ENCODE results near the gene CPA5. TPM values are rescaled to one million over a fixed set of nuclear protein-coding genes. Genes with fewer than 3 reads are reported as not detected.

The CPA5 gene
- total and polyA plus RNA-seq, 9 of the 15 experiments (the other 6 are each of a cell fraction or from before 2014, with no cell fraction given): 0.13 to 2.4 (median 0.91) TPM

DNA sequence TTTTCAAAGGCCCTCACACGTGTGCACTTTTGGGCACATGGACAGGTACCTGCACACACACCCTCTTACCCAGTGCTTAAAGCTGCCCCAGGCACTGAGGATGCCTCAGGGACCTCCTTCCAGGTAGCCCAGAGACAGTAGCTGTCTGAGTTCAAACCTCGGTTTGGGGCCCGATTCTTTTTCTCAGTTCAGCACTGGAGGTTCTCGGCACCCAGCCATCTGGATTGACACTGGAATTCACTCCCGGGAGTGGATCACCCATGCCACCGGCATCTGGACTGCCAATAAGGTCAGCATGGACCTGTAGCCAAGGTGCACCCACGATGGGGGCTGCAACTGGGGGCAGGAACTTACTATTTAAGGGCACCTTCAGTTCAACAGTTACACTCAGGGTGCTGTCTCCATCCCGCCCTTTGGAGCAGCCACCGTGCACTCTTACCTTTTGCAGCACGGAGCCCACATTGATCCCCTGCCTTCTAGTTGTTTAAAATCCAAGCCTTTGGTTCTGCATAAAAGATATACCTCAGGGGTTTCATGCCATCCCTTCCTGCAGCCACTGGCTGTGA, 17.7 kb downstream of the CPA5 start (continued):
- TF ChIP-seq ZBTB49 (CRISPR knock-in tag; IDR thresholded peaks at IDR 0.05; ENCODE audit: borderline replicate concordance): no peak
- TF ChIP-seq SMARCA5 (IDR thresholded peaks at IDR 0.05): no peak
- no peak for TF ChIP-seq NCOR1 (IDR thresholded peaks at IDR 0.05)
- no peak for TF ChIP-seq PHB (CRISPR knock-in tag; IDR thresholded peaks at IDR 0.05)
- TF ChIP-seq ZBTB34 (CRISPR knock-in tag; IDR thresholded peaks at IDR 0.05): no peak
- TF ChIP-seq, protein P1, sequence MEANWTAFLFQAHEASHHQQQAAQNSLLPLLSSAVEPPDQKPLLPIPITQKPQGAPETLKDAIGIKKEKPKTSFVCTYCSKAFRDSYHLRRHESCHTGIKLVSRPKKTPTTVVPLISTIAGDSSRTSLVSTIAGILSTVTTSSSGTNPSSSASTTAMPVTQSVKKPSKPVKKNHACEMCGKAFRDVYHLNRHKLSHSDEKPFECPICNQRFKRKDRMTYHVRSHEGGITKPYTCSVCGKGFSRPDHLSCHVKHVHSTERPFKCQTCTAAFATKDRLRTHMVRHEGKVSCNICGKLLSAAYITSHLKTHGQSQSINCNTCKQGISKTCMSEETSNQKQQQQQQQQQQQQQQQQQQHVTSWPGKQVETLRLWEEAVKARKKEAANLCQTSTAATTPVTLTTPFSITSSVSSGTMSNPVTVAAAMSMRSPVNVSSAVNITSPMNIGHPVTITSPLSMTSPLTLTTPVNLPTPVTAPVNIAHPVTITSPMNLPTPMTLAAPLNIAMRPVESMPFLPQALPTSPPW (CRISPR knock-in tag; IDR thresholded peaks at IDR 0.05): no peak
- TF ChIP-seq KAT7 (CRISPR knock-in tag; IDR thresholded peaks at IDR 0.05; ENCODE audit: borderline replicate concordance): no peak
- TF ChIP-seq, protein P2, sequence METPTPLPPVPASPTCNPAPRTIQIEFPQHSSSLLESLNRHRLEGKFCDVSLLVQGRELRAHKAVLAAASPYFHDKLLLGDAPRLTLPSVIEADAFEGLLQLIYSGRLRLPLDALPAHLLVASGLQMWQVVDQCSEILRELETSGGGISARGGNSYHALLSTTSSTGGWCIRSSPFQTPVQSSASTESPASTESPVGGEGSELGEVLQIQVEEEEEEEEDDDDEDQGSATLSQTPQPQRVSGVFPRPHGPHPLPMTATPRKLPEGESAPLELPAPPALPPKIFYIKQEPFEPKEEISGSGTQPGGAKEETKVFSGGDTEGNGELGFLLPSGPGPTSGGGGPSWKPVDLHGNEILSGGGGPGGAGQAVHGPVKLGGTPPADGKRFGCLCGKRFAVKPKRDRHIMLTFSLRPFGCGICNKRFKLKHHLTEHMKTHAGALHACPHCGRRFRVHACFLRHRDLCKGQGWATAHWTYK (CRISPR knock-in tag; IDR thresholded peaks at IDR 0.05): no peak
- no peak for TF ChIP-seq NONO (IDR thresholded peaks at IDR 0.05; ENCODE audit: low read depth in 2 of 2, low read length in 1 of 2)
- no peak for TF ChIP-seq MED1 (CRISPR knock-in tag; IDR thresholded peaks at IDR 0.05; ENCODE audit: borderline replicate concordance)
- no peak for TF ChIP-seq FUS (optimal IDR thresholded peaks at IDR 0.05; ENCODE audit: low read depth, low read length)

Data from K562 (cell line).